BJ (cell line): ENCODE results near the gene PPIP5K2. TPM values are rescaled to one million over a fixed set of nuclear protein-coding genes. Genes with fewer than 3 reads are reported as not detected.
"Not testable (repeated sequence)": the region's sequence is repeated elsewhere in the genome, so short reads cannot be mapped to it uniquely, and the experiment has no call there.

Experiments used
- CTCF ChIA-PET: fragments of 350-600 bp; formaldehyde crosslinking; extraction: SDS; loops from one replicate; lab custom pipeline; 2021; ENCODE audit warnings: antibody characterized with exemption, inconsistent platforms; lab: Yijun Ruan, JAX
- POLR2A ChIA-PET: fragments of 300-600 bp; sonication (Branson Sonifier 250); formaldehyde crosslinking; extraction: SDS; loops from one replicate; lab custom pipeline; 2021; ENCODE audit warnings: antibody characterized with exemption; lab: Charles Lee
- DNase-seq: peaks from one replicate; pipeline ENCODE4 v3.0.0-alpha.2; 2011; ENCODE audit warnings: low read depth
- H3K27me3 ChIP-seq: 2 replicates; pipeline ENCODE4 v1.6.0; 2011; ENCODE audit warnings: low read length; ENCODE audit not compliant: control insufficient read depth, insufficient read depth
- H3K36me3 ChIP-seq: 2 replicates; pipeline ENCODE4 v1.5.1; 2011; ENCODE audit warnings: low read length; ENCODE audit not compliant: control insufficient read depth, insufficient read depth
- H3K4me3 ChIP-seq: 2 replicates; pipeline ENCODE4 v1.5.1; 2011; ENCODE audit warnings: low read depth, mild to moderate bottlenecking, control low read depth, low read length
- polyA minus RNA-seq: library from RNA; depleted of rRNA, polyadenylated mRNA; stranded (reverse); fragments of >200 nt; gene quantifications from 2 replicates; pipeline ENCODE4 v1.2.3, GENCODE V29; 2011; rRNA and poly(A)+ RNA removed
- polyA plus RNA-seq: library from polyadenylated mRNA; depleted of rRNA; stranded (reverse); fragments of >200 nt; gene quantifications from 2 replicates; pipeline ENCODE4 v1.2.3, GENCODE V29; 2011; rRNA removed
- TF ChIP-seq, protein P1 (sequence below): IDR thresholded peaks from 2 replicates; pipeline ENCODE4 v1.5.1; 2011; ENCODE audit warnings: low read depth, mild to moderate bottlenecking, control low read depth, inconsistent platforms, low read length, moderate library complexity; ENCODE audit not compliant: insufficient read depth

The PPIP5K2 gene
- polyA plus RNA-seq (33.6 and 58.7 TPM in 2 replicates), polyA minus RNA-seq (67.7 and 94.4 TPM in 2 replicates)

DNA sequence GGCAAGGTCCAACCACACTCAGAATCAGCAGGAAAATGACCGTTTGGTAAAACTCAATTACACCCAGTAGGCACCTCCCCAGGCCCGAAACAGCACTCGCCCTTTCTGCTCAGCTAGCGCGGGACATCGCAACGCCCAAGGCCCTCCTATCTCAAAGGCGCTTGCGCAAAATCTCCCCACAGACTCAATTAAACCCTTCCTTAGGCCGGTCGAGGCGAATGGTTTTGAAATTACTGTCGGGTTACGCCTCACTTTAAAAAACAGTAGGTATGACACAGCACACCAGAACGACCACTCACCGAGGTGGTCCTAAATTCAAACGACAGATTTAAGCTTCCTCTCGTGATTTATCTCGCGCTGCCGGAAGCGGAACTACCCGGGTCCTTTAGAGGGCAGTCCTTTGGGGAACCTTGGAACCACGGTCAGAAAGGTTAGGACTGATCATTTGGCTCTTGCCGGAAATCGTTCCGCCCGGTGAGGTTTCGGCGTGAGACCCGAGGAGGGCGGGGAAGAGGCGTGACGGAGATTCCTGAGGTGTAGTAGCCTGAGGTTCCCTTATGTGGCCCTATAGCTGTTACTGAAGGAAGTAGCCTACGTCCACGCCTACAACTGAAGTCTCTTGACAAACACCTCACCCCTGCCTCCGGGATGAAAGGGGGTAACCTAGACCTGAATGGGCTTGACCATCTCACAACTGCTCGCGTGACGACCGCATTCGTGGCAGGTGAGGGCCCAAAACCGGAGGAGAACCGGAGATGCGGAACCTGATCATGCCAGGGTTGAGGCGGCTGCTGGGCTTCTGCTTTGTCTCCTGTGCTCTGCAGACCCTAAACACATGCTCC lies at the start of gene PPIP5K2, which contains the start of gene GIN1:
Gene PPIP5K2 (plus strand): TSS at position 537 of the 842 bp plus-strand sequence. CDS start 9,289 bp downstream, outside the sequence.
Gene GIN1 (minus strand): TSS at position 374 of the 842 bp plus-strand sequence. CDS start 11,431 bp downstream, outside the sequence.
- ChIA-PET CTCF (interaction anchor here (0.8 to 1.8 kb wide), 5 partner anchors 15 to 524 kb away, joined by 3 to 8 read pairs (median 3); no protein-coding TSS in a partner anchor), POLR2A (interaction anchor here (0.6 to 1.0 kb wide), 4 partner anchors 9 to 494 kb away, joined by 3 to 5 read pairs (median 3); no protein-coding TSS in a partner anchor)
- peak; percentile 89 for DNase-seq
- TF ChIP-seq, protein P1, sequence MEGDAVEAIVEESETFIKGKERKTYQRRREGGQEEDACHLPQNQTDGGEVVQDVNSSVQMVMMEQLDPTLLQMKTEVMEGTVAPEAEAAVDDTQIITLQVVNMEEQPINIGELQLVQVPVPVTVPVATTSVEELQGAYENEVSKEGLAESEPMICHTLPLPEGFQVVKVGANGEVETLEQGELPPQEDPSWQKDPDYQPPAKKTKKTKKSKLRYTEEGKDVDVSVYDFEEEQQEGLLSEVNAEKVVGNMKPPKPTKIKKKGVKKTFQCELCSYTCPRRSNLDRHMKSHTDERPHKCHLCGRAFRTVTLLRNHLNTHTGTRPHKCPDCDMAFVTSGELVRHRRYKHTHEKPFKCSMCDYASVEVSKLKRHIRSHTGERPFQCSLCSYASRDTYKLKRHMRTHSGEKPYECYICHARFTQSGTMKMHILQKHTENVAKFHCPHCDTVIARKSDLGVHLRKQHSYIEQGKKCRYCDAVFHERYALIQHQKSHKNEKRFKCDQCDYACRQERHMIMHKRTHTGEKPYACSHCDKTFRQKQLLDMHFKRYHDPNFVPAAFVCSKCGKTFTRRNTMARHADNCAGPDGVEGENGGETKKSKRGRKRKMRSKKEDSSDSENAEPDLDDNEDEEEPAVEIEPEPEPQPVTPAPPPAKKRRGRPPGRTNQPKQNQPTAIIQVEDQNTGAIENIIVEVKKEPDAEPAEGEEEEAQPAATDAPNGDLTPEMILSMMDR = no peak
- H3K36me3 ChIP-seq = no peaks in the 10 kb centered on the region
- peak within 1 kb of the TSS; percentile 85 for H3K4me3 ChIP-seq
- H3K27me3 ChIP-seq = no peaks in the 10 kb centered on the region

DNA sequence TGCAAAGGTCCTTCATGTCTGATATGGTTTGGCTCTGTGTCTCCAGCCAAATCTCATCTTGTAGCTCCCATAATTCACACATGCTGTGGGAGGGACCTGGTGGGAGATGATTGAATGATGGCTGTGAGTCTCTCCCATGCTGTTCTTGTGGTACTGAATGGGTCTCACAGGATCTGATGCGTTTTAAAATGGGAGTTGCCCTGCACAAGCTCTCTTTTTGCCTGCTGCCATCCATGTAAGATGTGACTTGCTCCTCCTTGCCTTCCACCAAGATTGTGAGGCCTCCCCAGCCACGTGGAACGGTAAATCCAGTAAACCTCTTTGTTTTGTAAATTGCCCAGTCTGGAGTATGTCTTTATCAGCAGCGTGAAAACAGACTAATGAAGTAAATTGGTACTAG lies 46.6 kb upstream of the PPIP5K2 start:
- CTCF ChIA-PET = interaction anchor here (0.6 kb wide), 1 partner anchor 1343 kb away, joined by 3 read pairs; no protein-coding TSS in a partner anchor
- H3K36me3 ChIP-seq, POLR2A ChIA-PET, H3K27me3 ChIP-seq, H3K4me3 ChIP-seq, DNase-seq: not testable (repeated sequence)

DNA sequence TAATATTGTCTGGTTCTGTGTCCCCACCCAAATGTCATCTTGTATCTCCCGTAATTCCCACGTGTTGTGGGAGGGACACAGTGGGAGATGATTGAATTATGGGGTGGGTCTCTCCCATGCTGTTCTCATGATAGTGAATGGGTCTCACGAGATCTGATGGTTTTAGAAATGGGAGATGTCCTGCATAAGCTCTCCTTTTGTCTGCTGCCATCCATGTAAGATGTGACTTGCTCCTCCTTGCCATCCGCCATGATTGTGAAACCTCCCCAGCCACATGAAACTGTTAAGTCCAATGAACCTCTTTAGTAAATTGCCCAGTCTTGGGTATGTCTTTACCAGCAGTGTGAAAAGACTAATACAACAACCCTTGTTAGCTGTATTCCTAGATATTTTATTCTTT lies 44.7 kb upstream of the PPIP5K2 start:
- ChIA-PET POLR2A (no interaction called here), CTCF (no interaction called here)
- no peak for DNase-seq

DNA sequence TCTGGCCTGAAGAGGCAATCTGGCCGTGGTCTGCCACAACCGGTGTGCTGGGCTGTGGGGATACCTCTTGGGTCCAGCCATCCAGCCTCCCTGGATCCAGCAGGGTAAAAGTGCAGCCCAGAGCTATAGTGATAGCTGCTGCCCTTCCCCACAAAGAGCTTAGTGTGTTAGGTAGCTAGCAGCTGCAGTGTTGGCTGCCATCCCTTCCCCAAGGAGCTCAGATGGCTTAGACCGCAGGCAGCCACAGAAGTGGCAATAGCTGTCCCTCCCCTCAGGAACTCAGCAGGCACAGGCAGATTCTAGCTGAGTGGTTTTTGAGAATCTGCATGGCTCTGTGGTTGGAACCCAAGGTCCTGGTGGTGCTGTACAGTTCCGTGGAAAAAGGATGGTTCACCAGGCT lies 40.3 kb upstream of the PPIP5K2 start:
- POLR2A ChIA-PET = no interaction called here
- Histone ChIP-seq H3K36me3 (no peaks in the 10 kb centered on the region; the same call in 1 of the 2 replicates), H3K4me3 (no peak overlapping the region), H3K27me3 (no peaks in the 10 kb centered on the region)
- CTCF ChIA-PET = no interaction called here
- TF ChIP-seq, protein P1 = no peak
- DNase-seq = no peak

More for the DNA sequence above, 44.7 kb upstream of the PPIP5K2 start:
- Histone ChIP-seq H3K27me3 (no peaks in the 10 kb centered on the region), H3K36me3 (no peaks in the 10 kb centered on the region), H3K4me3 (no peak overlapping the region)
- TF ChIP-seq, protein P1 = no peak

DNA sequence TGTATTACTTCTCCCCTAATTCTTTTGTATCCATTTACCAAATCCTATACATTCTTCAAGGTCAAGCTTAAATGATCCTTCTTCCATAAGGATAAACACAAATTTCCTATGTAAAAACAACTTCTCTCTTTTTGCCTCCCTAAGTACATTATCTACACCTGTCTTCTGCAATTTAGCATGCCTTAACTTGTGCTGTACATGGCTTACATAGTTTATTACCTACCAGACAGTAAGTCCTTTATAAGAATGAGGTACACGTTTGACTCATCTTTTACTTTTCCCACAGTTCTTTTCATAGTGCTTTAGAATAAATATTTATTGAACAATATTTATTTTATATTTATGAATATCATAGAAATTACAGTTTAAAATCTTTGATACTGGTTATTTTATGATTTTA lies 33.6 kb upstream of the PPIP5K2 start:
- no peak overlapping the region for H3K4me3 ChIP-seq
- POLR2A ChIA-PET = no interaction called here
- H3K27me3 ChIP-seq = no peaks in the 10 kb centered on the region
- TF ChIP-seq, protein P1 = no peak
- no peaks in the 10 kb centered on the region; the same call in 1 of the 2 replicates for H3K36me3 ChIP-seq
- DNase-seq = no peak
- CTCF ChIA-PET = no interaction called here
